Heart right ventricle (tissue), 16 donors: ENCODE measurements around the gene ELAVL1. TPM values are rescaled to one million over a fixed set of nuclear protein-coding genes. Genes with fewer than 3 reads are reported as not detected.

ENCODE experiments used
- ATAC-seq, 8 donors: fragments of 200-7000 bp; cut with Tn5 transposase; one replicate each; pipeline ENCODE4 v1.9.1; 2020; ENCODE audit warnings: mild to moderate bottlenecking in 8 of 8, moderate library complexity in 8 of 8, moderate number of reproducible peaks in 1 of 8
- DNase-seq, 2 donors: peaks; one replicate each; pipeline ENCODE4 v3.0.0-alpha.2; 2020
- H3K27ac ChIP-seq, 10 donors: fragments of 200-600 bp; sonication (generic) in 2 of 10; one replicate each; pipeline versions ENCODE4 v1.5.0 to v1.8.0; 2020 to 2022; ENCODE audit warnings: mild to moderate bottlenecking in 3 of 10
- H3K27me3 ChIP-seq, 7 donors: fragments of 200-600 bp; one replicate each; pipeline ENCODE4 v1.8.0; 2021 to 2022; ENCODE audit warnings: mild to moderate bottlenecking in 2 of 7
- H3K36me3 ChIP-seq, 9 donors: fragments of 200-600 bp; sonication (generic) in 1 of 9; one replicate each; pipeline versions ENCODE4 v1.5.0 to v1.8.0; 2020 to 2022; ENCODE audit warnings: mild to moderate bottlenecking in 2 of 9
- H3K4me1 ChIP-seq, 9 donors: fragments of 200-600 bp; sonication (generic) in 1 of 9; one replicate each; pipeline versions ENCODE4 v1.5.0 to v1.8.0; 2020 to 2022; ENCODE audit warnings: mild to moderate bottlenecking in 4 of 9
- H3K4me3 ChIP-seq, 10 donors: fragments of 200-600 bp; sonication (generic) in 2 of 10; one replicate each; pipeline versions ENCODE4 v1.5.0 to v1.8.0; 2020 to 2022; ENCODE audit warnings: mild to moderate bottlenecking in 7 of 10, moderate library complexity in 2 of 10
- H3K9me3 ChIP-seq, 11 donors: fragments of 200-600 bp in 10 of 11; sonication (generic) in 2 of 11; one replicate each; pipeline versions ENCODE4 v1.5.0 to v1.8.0; 2013 to 2022; ENCODE audit warnings: mild to moderate bottlenecking in 2 of 11, control low read depth in 1 of 11, moderate library complexity in 1 of 11
- CTCF ChIP-seq, 9 donors: fragments of 200-600 bp; sonication (generic) in 2 of 9; IDR thresholded peaks; one replicate each; pipeline versions ENCODE4 v1.5.0 to v1.8.0; 2021 to 2022; ENCODE audit warnings: antibody characterized with exemption in 9 of 9, mild to moderate bottlenecking in 5 of 9, moderate library complexity in 1 of 9
- WGBS, 2 donors: extraction: QIAGEN DNeasy Blood & Tissue Kit; methylation state at CpG; one replicate each; pipeline ENCODE4 v1.1.7; 2013; ENCODE audit warnings: inconsistent platforms in 1 of 2; 5-methylcytosine and 5-hydroxymethylcytosine counted together
- intact Hi-C, 10 donors: fragments of 100-400 bp; cut with DNase I; formaldehyde crosslinking; loops; one replicate each; pipeline versions ENCODE4 v1.11.1 to v1.14.2; 2022
- polyA plus RNA-seq, 2 donors: library from polyadenylated mRNA; stranded (reverse); fragments of 200-250 nt; gene quantifications; one replicate each; pipeline ENCODE4 v1.2.3, GENCODE V29; 2013
- total RNA-seq, 10 donors: library from RNA; stranded (reverse); fragmentation: NEBNext Ultra II Directional in 3 of 10; extraction: Animal tissue kit (Norgen Biotek cat#: 25700) in 3 of 10; gene quantifications; one replicate each; pipeline versions ENCODE4 v1.2.1 to v1.2.4, GENCODE V29; 2021 to 2023
- donor health status: Arrhythmogenic right ventricular cardiomyopathy.
- donor health status: ischemic (EF 13 %, LVEDD 7.1; RV severe dilation, severe dysfunction).
- donor health status: healthy with polysubstance abuse.
- donor health status: DM: no; HTN: yes; CAD: no.
- donor health status: DM: no; HTN: no; CAD: no.
- donor health status: ischemic (EF 25% LVEDD 6.9; RV normal size, moderate dysfunction).
- donor health status: ischemic (EF 25% LVEDD 5.7; RV mildly dilated, moderate dysfunction).
- donor health status: healthy.
- donor health status: DM: yes; HTN: yes; CAD: no.
- donor health status: Ischemic cardiomyopathy.
- donor health status: ischemic (EF 35%, LVEDD 5.7; RV mildly dilated, moderate dysfunction).
- donor health status: nonischemic (EF 11% LVEDD 7.7; RV severe dilation, severe dysfunction).
- donor health status: DM: yes; HTN: yes; CAD: no.
- donor health status: PGD.
- donor health status: ischemic (EF 29% LVEDD 5.4; RV normal size, mild dysfunction).
- donor health status: nonischemic (EF 23%, LVEDD 6.1; RV moderate dilation, normal function).

Gene ELAVL1
- total and polyA plus RNA-seq, 12 donors: 11.6 to 60.1 (median 54.4) TPM

DNA sequence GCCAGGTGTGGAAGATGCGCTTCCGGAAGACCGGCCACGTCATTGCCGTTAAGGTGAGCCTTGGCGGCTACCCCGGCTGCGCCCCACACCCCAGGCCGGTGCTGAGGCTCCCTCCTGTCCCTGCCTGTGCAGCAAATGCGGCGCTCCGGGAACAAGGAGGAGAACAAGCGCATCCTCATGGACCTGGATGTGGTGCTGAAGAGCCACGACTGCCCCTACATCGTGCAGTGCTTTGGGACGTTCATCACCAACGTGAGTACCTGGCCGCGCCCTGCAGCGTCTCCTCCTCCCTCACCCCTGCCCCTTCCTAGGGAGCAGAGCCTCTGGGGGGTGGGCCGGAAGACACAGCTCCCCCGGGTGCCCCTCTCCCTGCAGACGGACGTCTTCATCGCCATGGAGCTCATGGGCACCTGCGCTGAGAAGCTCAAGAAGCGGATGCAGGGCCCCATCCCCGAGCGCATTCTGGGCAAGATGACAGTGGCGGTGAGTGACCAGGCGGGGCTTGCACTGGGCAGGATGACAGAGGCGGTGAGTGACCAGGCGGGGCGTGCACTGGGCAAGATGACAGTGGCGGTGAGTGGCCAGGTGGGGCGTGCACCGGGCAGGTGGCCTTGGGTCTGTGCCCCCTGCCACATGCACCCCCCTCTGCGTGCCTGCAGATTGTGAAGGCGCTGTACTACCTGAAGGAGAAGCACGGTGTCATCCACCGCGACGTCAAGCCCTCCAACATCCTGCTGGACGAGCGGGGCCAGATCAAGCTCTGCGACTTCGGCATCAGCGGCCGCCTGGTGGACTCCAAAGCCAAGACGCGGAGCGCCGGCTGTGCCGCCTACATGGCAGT, 94.9 kb downstream of the ELAVL1 start:
- intact Hi-C loops: no loop called here
- H3K27me3 ChIP-seq: peaks cover under 1 to 22% (median 11%) of the 10 kb centered on the region in 7 donors
- WGBS, 2 donors: 92 to 95% methylated on average over 54 of the region's 54 CpGs
- no peak for ATAC-seq
- TF ChIP-seq CTCF (IDR thresholded peaks at IDR 0.05): no peak
- H3K4me3 ChIP-seq: no peak overlapping the region
- DNase-seq: peak in 1 of 2 donors; percentile 11
- peaks cover 0 to 38% (median 20%) of the 10 kb centered on the region in 9 donors for H3K4me1 ChIP-seq
- no peak overlapping the region for H3K27ac ChIP-seq
- H3K9me3 ChIP-seq: no peaks in the 10 kb centered on the region
- H3K36me3 ChIP-seq: peaks cover 4 to 70% (median 33%) of the 10 kb centered on the region in 9 donors

- H3K27me3 ChIP-seq: peaks cover 0 to 13% (median 3%) of the 10 kb centered on the region in 7 donors
- DNase-seq (no peak), ATAC-seq (no peak)
- peaks cover 4 to 70% (median 33%) of the 10 kb centered on the region in 9 donors for H3K36me3 ChIP-seq
- intact Hi-C loops: no loop called here
- WGBS, 2 donors: 94% methylated on average over 17 to 21 of the region's 21 CpGs
- TF ChIP-seq CTCF (IDR thresholded peaks at IDR 0.05): no peak
- no peaks in the 10 kb centered on the region for H3K9me3 ChIP-seq
- no peak overlapping the region for H3K4me3 ChIP-seq
- no peak overlapping the region for H3K27ac ChIP-seq
- peaks cover 8 to 48% (median 29%) of the 10 kb centered on the region in 9 donors for H3K4me1 ChIP-seq
Observed at GRCh38 chr19:7909471-7910067, 95.9 kb downstream of the ELAVL1 start.

GRCh38 chr19:7908742-7909461, 96.5 kb downstream of the ELAVL1 start:
- Histone ChIP-seq H3K4me1 (peaks cover 11 to 52% (median 33%) of the 10 kb centered on the region in 9 donors), H3K9me3 (no peaks in the 10 kb centered on the region), H3K36me3 (peaks cover 4 to 70% (median 33%) of the 10 kb centered on the region in 9 donors), H3K27ac (peak overlapping the region in 1 of 10 donors; percentile 36), H3K27me3 (peaks cover 0 to 8% (median 0%) of the 10 kb centered on the region in 7 donors), H3K4me3 (no peak overlapping the region)
- 87 to 93% methylated on average over 18 to 19 of the region's 19 CpGs for WGBS, 2 donors
- intact Hi-C loops: no loop called here
- DNase-seq (no peak), ATAC-seq (peak in 1 of 8 donors; percentile 12)
- no peak for TF ChIP-seq CTCF (IDR thresholded peaks at IDR 0.05)

Other genes with a start within 250 kb of the ELAVL1 start
- not detected for gene CLEC4M, start 242.4 kb downstream of the ELAVL1 start, total RNA-seq
- gene CLEC4M, start 242.4 kb downstream of the ELAVL1 start, polyA plus RNA-seq: not detected
- 10 to 100 TPM; 16.8 to 26.3 (median 20.3) TPM for gene EVI5L, start 175.4 kb downstream of the ELAVL1 start, total RNA-seq
- gene EVI5L, start 175.4 kb downstream of the ELAVL1 start, polyA plus RNA-seq: 10 to 100 TPM; 12.9 to 21.0 TPM
- gene PRR36, start 131.3 kb downstream of the ELAVL1 start, total RNA-seq: under 1 TPM in 1 of 10 donors, not detected in 9; 0.05 TPM
- gene PRR36, start 131.3 kb downstream of the ELAVL1 start, polyA plus RNA-seq: under 1 TPM; 0.01 to 0.07 TPM
- 1 to 10 TPM in 5 of 10 donors, under 1 TPM in 5; 0.33 to 3.3 (median 0.99) TPM for gene LRRC8E, start 117.1 kb downstream of the ELAVL1 start, total RNA-seq
- 1 to 10 TPM in 1 of 2 donors, under 1 TPM in 1; 0.66 to 1.2 TPM for gene LRRC8E, start 117.1 kb downstream of the ELAVL1 start, polyA plus RNA-seq
- 10 to 100 TPM; 21.3 to 32.5 (median 24.6) TPM for gene MAP2K7, start 101.8 kb downstream of the ELAVL1 start, total RNA-seq
- 10 to 100 TPM; 13.1 to 53.8 TPM for gene MAP2K7, start 101.8 kb downstream of the ELAVL1 start, polyA plus RNA-seq
- 10 to 100 TPM in 2 of 10 donors, 1 to 10 TPM in 8; 1.1 to 11.6 (median 4.7) TPM for gene TGFBR3L, start 90.8 kb downstream of the ELAVL1 start, total RNA-seq
- 1 to 10 TPM; 1.9 to 2.3 TPM for gene TGFBR3L, start 90.8 kb downstream of the ELAVL1 start, polyA plus RNA-seq
- gene SNAPC2, start 85.3 kb downstream of the ELAVL1 start, total RNA-seq: 10 to 100 TPM in 3 of 10 donors, 1 to 10 TPM in 7; 5.7 to 12.9 (median 9.5) TPM
- gene SNAPC2, start 85.3 kb downstream of the ELAVL1 start, polyA plus RNA-seq: 10 to 100 TPM in 1 of 2 donors, 1 to 10 TPM in 1; 7.3 to 26.1 TPM
- gene CTXN1, start 79.5 kb downstream of the ELAVL1 start, total RNA-seq: under 1 TPM in 6 of 10 donors, not detected in 4; 0.18 to 0.44 (median 0.24) TPM
- under 1 TPM in 1 of 2 donors, not detected in 1; 0.74 TPM for gene CTXN1, start 79.5 kb downstream of the ELAVL1 start, polyA plus RNA-seq
- gene TIMM44, start 62.0 kb downstream of the ELAVL1 start, total RNA-seq: 10 to 100 TPM; 54.9 to 97.5 (median 71.4) TPM
- gene TIMM44, start 62.0 kb downstream of the ELAVL1 start, polyA plus RNA-seq: 100 to 1,000 TPM; 110 to 188 TPM
- gene CCL25, start 47.1 kb upstream of the ELAVL1 start, total RNA-seq: not detected
- not detected for gene CCL25, start 47.1 kb upstream of the ELAVL1 start, polyA plus RNA-seq
- gene FBN3, start 144.0 kb upstream of the ELAVL1 start, total RNA-seq: under 1 TPM in 3 of 10 donors, not detected in 7; 0.05 to 0.26 (median 0.06) TPM
- gene FBN3, start 144.0 kb upstream of the ELAVL1 start, polyA plus RNA-seq: not detected
- 10 to 100 TPM; 13.9 to 25.0 (median 17.7) TPM for gene CERS4, start 203.7 kb upstream of the ELAVL1 start, total RNA-seq
- 10 to 100 TPM; 19.5 to 28.9 TPM for gene CERS4, start 203.7 kb upstream of the ELAVL1 start, polyA plus RNA-seq